Kidney (tissue), 14 donors: ENCODE measurements around the gene TANC1. TPM values are rescaled to one million over a fixed set of nuclear protein-coding genes. Genes with fewer than 3 reads are reported as not detected.

Experiments used
- DNase-seq, 5 donors: peaks; one replicate each; pipeline ENCODE4 v3.0.0-alpha.2; 2013 to 2020
- FAIRE-seq: peaks from 2 replicates; lab custom pipeline; 2012; peaks lifted over from hg19 to GRCh38; lab: Jason Lieb, UNC
- H3K27ac ChIP-seq, 2 donors: one replicate each; pipeline ENCODE4 v1.7.0; 2013; ENCODE audit warnings: low read depth in 2 of 2, low read length in 2 of 2, inconsistent platforms in 1 of 2
- H3K27me3 ChIP-seq: one replicate; pipeline ENCODE4 v1.7.1; 2013; ENCODE audit warnings: low read length, inconsistent platforms; ENCODE audit not compliant: control insufficient read depth, insufficient read depth
- H3K36me3 ChIP-seq, 3 donors: one replicate each; pipeline versions ENCODE4 v1.7.0 to v1.7.1; 2013; ENCODE audit warnings: low read length in 3 of 3, control low read depth in 1 of 3, inconsistent platforms in 1 of 3; ENCODE audit not compliant: insufficient read depth in 3 of 3, control insufficient read depth in 2 of 3
- H3K4me1 ChIP-seq, 3 donors: one replicate each; pipeline versions ENCODE4 v1.7.0 to v1.7.1; 2013; ENCODE audit warnings: low read length in 3 of 3, inconsistent platforms in 1 of 3, low read depth in 1 of 3; ENCODE audit not compliant: control insufficient read depth in 2 of 3, insufficient read depth in 2 of 3
- H3K4me3 ChIP-seq, 3 donors: one replicate each; pipeline versions ENCODE4 v1.7.0 to v1.8.1; 2013; ENCODE audit warnings: low read length in 3 of 3, control low read depth in 1 of 3, inconsistent platforms in 1 of 3
- H3K9ac ChIP-seq, 3 donors: one replicate each; pipeline versions ENCODE4 v1.7.0 to v1.7.1; 2013; ENCODE audit warnings: low read length in 3 of 3, control low read depth in 1 of 3, inconsistent platforms in 1 of 3
- H3K9me3 ChIP-seq, 3 donors: one replicate each; pipeline versions ENCODE4 v1.7.0 to v1.7.1; 2013; ENCODE audit warnings: low read length in 3 of 3, control low read depth in 1 of 3, inconsistent platforms in 1 of 3; ENCODE audit not compliant: control insufficient read depth in 2 of 3, insufficient read depth in 1 of 3
- CTCF ChIP-seq: IDR thresholded peaks from 3 replicates; pipeline ENCODE4 v1.5.1; 2012; ENCODE audit warnings: mild to moderate bottlenecking, moderate library complexity, borderline replicate concordance; ENCODE audit not compliant: insufficient read depth; ENCODE audit errors: extremely low read depth
- intact Hi-C: fragments of 100-400 bp; cut with DNase I; formaldehyde crosslinking; loops from one replicate; pipeline ENCODE4 v1.11.1; 2022
- polyA plus RNA-seq: library from polyadenylated mRNA; stranded (reverse); fragments of 350-450 nt; fragmentation: Illumina TruSeq; extraction: RNeasy Lipid Tissue Mini Kit (QIAGEN cat#74804); gene quantifications from one replicate; pipeline ENCODE4 v1.2.3, GENCODE V29; 2014; ENCODE audit warnings: low read depth, low replicate concordance; ENCODE audit not compliant: insufficient read depth
- total RNA-seq: library from RNA; stranded (reverse); fragmentation: NEBNext Ultra II Directional; extraction: Animal tissue kit (Norgen Biotek cat#: 25700); gene quantifications from one replicate; pipeline ENCODE4 v1.2.1, GENCODE V29; 2021
- donor health status: control.
- donor health status: control.
- donor health status: control.
- donor health status: control.
- donor health status: control.
- donor health status: DM: yes; HTN: yes; CAD: no.
- donor health status: Normal renal cell carcinoma (clear cell type).

TANC1 gene
- total and polyA plus RNA-seq, 2 donors from 2014 or later, result 9.2 to 39.0 TPM

- FAIRE-seq, result no peak
- H3K36me3 ChIP-seq, result peaks cover 5 to 16% (median 15%) of the 10 kb centered on the region in 3 donors
These were observed 244.9 kb downstream of the TANC1 start for GRCh38 chr2:159213296-159213695.

GRCh38 chr2:159214325-159214865 is 246.0 kb downstream of the TANC1 start:
- no peak for FAIRE-seq
- DNase-seq, result no peak
- Histone ChIP-seq H3K36me3 (peaks cover 6 to 21% (median 16%) of the 10 kb centered on the region in 3 donors), H3K9me3 (no peaks in the 10 kb centered on the region), H3K27ac (no peak overlapping the region), H3K27me3 (no peaks in the 10 kb centered on the region), H3K9ac (no peak overlapping the region), H3K4me3 (no peak overlapping the region), H3K4me1 (peaks cover 0 to 11% (median 11%) of the 10 kb centered on the region in 3 donors)
- no peak for TF ChIP-seq CTCF
- intact Hi-C loops, result no loop called here

More at GRCh38 chr2:159213296-159213695, 244.9 kb downstream of the TANC1 start:
- no peak for DNase-seq
- H3K27ac ChIP-seq, result no peak overlapping the region
- intact Hi-C loops, result no loop called here
- no peaks in the 10 kb centered on the region for H3K9me3 ChIP-seq
- H3K27me3 ChIP-seq, result no peaks in the 10 kb centered on the region
- no peak overlapping the region for H3K4me3 ChIP-seq
- TF ChIP-seq CTCF, result no peak
- no peak overlapping the region for H3K9ac ChIP-seq
- H3K4me1 ChIP-seq, result peaks cover 0 to 14% (median 11%) of the 10 kb centered on the region in 3 donors

GRCh38 chr2:159215116-159215515 is 246.7 kb downstream of the TANC1 start:
- peaks cover 0 to 11% (median 5%) of the 10 kb centered on the region in 3 donors for H3K4me1 ChIP-seq
- H3K9ac ChIP-seq, result no peak overlapping the region
- H3K27me3 ChIP-seq, result no peaks in the 10 kb centered on the region
- no peaks in the 10 kb centered on the region for H3K9me3 ChIP-seq
- intact Hi-C loops, result no loop called here
- no peak overlapping the region for H3K4me3 ChIP-seq
- H3K27ac ChIP-seq, result no peak overlapping the region
- FAIRE-seq, result no peak
- TF ChIP-seq CTCF, result no peak
- no peak for DNase-seq
- H3K36me3 ChIP-seq, result peaks cover 8 to 24% (median 20%) of the 10 kb centered on the region in 3 donors
